NCI-H128 (cell line): Measurements from ENCODE around the gene BRF1.

ENCODE experiments used
- DNase-seq: peaks from one replicate; lab custom pipeline; 2025; ENCODE audit not compliant: unreplicated experiment; lab: John Stamatoyannopoulos, UW

Gene BRF1

DNA sequence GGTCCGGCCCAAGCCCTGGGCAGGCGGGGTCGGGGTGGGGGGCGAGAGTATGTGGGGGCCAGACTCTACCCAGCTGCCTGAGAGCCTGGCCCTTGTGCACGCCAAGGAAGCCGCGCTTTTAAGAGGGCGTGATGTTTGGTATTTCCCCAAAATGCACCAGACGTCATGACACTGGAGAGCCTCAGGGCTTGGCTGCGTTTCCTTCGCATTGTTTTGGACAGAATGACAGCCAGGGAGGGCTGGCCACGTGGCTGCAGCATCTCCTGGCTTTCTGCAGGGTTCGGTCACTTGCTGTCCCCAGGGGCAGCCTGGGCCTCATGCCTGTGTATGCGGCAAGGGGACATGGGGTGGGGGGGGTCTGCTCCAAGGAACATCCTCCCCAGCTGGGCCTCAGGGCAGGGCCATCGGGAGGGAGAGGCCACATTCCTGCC lies 103.6 kb downstream of the BRF1 start:
- no peak for DNase-seq

DNA sequence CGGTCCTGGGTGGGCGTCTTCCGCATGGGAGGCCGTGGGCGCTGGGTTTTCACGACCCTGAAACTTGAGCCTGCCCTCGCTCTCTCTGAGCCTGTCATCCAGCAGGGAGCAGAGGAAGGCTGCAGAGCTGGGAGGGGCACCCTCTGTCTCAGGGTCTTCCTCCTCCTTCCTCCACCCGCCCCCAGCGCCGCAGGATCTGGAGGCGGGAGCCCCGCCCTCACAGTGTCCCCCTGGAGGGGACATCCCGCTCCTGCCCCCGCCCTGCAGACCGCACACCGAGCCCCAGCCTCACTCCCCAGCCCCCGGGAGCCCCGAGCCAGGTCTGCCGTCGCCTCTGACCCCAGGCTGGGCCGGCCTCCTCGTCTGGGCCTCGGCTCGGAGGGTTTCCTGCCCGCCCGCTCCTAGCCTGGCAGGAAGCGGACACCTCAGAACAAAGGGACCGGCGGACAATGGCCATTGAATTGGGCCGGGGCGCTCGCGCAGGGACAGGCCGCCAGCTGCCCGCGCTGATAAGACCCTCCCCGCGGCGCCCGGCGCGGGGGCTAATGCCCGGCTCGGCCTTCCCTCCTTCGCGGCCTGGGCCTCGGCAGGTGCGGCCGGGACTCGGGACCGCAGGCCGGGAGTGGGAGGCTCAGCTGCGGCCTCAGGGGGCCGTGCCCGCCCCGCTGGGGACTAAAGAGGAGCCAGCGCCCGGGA lies 104.4 kb downstream of the BRF1 start:
- no peak for DNase-seq

DNA sequence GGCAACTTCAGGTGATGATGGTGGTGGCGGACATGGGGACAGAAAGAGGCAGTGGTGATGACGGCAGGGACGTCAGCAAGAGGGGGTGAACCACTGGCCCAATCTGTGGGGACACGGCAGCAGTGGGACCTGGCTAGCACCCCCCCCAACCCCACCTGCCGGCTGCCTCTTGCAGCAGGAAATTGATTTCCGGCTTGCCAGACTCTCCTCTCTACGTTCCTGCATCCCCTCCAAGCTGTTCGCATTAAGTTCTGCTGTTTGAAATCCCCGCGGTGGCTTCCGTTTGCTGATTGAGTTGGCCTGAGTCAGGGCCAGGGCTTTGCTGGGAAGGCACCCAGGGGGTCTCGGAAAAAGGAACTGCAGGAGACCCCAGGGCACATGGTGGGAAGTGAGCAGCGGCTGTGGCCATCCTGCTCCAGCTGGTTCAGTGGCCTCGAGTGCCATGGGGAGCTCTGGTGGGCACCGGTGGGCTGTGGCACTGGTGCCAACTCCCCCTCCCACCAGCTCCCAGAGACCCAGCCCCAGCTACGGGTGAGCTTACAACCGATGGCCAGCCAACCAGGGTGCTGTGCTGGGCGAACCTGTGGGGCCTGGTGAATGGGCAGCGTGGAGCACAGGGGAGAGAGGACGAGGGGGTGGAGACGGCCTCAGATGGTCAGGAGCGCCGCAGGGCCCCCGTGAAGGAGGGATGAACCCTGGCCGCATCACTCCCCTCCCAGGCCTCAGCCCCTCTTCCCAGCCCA lies 105.1 kb downstream of the BRF1 start:
- DNase-seq: no peak

DNA sequence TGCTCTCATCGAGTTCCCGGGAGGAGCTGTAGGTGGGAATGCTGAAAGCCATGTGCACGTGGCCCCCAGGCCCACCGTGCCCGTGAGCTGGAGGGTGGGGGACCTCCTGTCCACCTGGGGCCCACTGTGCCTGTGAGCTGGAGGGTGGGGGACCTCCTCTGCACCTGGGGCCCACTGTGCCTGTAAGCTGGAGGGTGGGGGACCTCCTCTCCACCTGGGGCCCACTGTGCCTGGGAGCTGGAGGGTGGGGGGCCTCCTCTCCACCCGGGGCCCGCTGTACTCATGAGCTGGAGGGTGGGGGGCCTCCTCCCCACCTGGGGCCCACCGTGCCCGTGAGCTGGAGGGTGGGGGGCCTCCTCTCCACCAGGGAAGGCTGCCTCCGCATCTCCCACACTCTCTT lies 105.8 kb downstream of the BRF1 start:
- no peak for DNase-seq

DNA sequence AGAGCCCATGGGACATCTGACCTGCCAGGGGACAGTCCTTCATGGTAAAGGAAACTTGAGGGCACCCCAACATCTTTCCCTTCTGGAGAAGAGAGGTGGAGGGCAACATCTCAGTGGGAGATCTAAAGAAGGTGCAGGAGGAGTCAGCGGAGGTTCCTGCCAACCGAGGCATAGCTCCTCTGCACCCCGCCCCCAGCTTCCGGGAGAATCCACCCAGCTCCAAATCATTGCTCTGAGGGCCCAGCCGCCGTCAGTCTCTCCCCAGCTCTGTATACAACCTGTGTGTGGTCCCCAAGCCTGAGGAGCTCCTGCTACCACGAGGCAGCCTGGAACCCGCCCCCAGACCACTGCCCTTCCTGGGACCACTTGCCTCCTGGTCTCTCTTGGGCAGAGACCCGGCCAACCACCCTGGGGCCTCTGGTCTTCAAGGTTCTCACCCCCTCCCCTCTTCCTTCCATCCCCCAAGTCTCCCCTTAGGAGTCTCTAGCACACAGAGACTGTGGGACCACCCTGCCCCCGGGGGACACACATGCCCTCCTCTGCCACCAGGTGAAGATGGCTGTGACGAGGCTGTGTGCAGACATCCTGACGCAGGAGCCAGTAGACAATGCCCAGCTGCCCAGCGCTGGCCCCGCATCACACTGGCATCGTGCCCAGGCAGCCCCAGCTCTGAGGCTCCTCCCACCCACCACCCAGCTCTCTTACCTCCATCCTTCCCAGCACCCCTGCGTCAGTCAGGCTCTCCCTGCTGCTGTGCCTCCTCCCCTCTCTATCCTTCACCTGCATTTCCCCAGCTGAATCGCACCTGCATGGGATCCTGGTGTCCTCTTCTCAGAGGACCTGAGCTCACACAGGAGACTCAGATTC lies 106.7 kb downstream of the BRF1 start:
- peak; percentile 63 for DNase-seq

DNA sequence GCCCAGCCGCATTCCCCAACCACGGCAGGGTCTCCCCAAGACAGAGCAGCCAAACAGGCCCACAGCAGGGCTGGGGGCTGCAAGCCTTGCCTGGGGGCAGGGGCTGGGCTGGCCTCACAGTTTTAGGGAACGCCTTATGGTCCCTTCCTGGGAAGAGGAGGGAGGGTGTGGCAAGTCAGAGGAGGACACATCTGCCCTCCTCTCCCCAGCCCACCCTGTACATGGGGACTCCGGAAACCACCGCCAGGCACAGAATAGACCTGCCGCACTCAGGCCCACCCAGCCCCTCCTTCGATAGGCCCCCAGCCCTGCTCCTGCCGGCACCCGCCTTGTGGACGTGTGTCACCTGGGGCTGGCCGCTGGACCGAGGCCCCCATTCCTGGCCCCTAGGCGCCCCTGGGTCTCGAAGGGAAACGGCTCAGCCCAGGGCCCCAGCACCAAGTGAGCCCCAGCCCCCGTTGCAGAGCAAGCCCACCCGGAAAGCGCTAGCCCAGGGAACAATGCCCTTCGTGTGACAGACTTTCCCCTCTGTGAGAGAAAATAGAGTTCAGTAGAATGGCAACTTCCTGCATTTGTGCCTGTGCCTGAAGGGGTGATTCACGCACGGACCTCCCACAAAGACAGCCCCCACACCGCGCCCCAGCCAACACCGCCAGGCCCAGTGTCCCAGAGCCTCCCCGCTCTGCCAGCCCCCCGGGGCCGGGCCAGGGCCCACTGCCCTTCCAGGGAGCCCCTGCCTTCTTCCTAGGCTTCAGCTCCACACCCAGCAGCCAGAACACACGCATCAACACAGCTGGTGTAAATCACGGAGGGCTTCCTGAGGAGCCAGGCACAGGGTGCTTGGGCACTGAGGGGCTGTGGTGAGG lies 107.7 kb downstream of the BRF1 start:
- no peak for DNase-seq

DNA sequence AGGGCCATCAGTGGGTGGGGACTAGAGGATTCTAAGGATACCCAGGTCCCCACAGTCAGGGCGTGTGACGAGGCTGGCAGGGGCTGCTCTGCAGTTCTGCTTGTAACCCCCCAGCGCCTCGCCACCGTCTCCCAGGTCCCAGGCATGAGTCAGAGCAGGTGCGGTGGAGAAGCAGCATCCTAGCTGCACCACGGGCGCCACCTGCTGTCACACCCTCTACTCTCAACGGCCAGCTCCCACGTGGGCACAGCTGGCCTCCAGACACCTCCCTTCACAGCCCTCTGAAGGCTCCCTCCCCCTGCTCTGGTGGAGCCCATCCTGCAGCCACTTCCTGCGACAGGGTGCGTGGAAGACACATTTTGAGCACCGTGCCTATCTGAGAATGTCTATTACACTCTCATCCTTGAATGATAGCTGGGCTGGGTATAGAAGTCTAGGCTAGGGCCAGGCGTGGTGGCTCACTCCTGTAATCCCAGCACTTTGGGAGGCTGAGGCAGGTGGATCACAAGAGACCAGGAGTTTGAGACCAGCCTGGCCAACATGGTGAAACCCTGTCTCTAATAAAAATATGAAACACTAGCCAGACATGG lies 112.8 kb downstream of the BRF1 start:
- no peak for DNase-seq

DNA sequence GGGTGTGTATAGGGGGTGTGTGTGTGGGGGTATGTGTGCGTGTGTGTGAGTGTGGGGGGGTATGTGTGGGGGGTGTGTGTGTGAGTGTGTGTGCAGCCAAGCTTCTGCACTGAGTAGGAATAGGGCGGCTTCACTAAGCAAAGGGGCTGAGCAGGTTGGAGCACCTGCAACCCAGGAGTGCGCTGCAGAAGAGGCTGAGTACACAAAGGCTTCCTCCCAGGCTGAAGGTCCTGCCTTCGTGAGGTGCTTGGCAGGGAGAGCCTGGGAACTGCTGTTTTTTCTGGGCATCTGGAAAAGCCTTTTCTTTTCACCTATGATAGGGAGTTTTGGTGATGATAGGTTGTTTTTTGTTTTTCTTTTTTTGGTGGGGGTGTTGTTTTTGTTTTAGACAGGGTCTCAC lies 113.7 kb downstream of the BRF1 start:
- no peak for DNase-seq

DNA sequence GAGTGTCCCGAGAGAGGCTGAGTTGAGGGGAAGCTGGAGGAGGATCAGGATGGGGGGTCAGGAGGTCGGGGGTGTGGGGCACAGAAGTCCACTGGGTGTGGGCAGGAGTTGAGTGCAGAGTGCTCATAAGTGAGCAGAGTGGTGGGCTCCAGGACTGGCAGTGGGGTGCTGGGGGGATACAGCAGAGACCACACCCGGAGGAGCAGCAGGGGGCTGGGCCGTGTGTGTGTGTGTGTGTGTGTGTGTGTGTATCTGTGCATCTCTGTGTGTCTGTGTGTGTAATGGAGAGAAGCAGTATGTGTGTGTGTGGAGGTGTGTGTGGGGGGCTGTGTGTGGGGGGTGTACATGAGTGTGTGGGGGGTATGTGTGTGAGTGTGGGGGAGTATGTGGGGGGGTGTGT lies 114.8 kb downstream of the BRF1 start:
- DNase-seq: no peak

DNA sequence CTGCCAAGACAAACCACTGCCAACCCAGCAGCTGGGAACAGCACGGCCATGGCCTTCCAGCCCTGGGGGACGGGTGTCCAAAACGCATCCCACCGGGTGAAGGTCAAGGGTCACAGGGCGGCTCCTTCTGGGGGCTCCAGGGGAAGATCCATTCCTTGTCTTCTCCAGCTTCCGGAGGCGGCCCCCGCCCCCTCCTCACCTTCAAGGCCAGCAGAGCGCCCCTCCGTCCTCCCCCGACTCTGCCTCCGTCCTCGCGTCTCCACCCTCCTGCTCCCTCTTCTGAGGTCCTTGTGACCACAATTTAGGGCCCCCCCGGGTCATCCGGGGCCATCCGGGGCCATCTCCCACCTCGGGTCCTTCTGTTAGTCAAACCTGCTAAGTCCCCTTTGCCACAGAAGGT lies 115.8 kb downstream of the BRF1 start:
- no peak for DNase-seq

DNA sequence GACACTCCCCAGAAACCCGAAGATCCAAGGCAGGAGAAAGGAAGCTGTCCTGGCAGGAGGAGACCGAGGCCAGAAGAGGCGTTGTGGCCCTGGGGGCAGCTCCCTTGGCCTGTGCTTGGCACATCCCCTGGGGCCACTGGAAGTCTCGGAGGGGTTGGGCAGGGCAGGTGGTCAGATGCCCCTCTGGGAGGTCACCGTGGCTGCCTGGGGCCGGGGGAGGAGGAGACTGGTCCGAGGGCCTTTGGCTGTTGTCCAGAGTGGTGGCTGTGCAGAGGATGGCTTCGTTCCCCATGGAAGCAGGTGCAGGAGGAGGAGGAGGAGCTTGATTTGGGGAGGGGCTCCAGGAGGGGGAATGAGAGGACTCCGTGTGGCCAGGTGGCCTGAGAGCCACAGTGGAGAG lies 116.3 kb downstream of the BRF1 start:
- DNase-seq: no peak

DNA sequence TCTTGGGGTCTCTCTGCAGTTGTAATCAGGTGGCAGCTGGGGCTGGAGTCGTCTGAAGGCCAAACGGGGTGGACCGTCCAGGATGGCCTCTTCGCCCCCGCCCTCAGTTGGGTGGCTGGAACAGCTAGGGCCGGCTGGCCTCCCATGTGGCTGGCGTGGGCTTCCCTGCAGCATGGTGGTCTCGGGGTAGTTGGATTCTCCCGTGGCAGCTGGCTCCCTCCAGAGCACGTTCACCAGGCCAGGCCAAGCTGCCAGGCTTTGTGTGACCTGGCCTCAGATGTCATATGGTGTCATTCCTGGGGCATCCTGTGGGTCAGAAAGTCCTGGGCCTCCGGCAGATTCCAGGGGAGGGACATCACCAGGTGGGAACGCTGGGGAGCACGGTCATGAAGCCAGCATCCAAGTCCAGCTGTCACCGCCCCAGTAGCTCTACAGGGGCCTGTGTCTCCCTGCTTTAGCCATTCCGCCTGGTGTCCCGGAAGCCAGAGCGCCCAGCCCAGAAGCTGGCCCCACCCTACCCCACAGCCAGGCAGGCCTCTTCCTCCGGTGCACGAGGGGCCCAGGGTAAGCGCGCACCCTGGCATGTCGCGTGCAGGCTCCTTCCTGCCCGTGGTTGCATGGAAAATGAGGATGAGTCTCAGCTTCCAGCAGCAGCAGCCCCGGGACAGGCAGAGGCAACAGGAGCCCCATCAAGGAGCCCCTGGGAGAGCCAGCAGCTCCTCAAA lies 118.3 kb downstream of the BRF1 start:
- no peak for DNase-seq

DNA sequence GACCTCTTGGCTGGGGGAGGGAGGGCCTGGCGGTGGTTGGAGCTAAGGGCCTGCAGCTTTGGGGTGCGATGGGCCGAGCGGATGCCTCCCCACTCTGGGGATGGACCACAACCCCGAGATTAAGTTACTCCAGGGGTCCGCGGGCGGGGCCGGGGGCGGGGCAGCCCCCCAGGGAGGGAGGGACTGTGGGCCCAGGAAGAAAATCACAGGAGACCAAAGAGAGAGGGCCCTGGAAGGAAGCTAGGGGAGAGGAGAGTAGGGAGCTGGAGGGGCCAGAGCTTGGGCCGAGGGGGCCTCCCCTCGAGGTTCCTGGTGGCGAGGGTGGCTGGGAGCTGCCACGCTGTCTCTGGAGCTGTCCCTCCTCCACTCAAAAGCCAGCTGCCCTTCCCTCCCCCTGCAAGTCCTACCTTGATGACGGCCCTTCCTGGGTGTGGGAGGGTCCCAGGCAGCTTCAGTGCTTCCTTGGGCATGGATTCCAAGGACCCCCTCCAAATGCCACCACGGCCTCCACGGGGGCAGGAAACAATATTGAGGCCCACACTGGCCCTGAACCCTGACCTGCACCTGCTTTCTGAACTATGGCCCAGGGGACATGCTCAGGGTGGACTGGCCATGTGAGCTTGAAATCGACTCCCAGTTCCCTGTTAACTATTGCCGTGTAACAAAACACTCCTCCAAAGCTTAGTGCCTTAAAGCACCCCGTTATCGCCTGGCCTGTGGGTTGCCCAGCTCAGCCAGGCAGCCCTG lies 119.1 kb downstream of the BRF1 start:
- DNase-seq: no peak

DNA sequence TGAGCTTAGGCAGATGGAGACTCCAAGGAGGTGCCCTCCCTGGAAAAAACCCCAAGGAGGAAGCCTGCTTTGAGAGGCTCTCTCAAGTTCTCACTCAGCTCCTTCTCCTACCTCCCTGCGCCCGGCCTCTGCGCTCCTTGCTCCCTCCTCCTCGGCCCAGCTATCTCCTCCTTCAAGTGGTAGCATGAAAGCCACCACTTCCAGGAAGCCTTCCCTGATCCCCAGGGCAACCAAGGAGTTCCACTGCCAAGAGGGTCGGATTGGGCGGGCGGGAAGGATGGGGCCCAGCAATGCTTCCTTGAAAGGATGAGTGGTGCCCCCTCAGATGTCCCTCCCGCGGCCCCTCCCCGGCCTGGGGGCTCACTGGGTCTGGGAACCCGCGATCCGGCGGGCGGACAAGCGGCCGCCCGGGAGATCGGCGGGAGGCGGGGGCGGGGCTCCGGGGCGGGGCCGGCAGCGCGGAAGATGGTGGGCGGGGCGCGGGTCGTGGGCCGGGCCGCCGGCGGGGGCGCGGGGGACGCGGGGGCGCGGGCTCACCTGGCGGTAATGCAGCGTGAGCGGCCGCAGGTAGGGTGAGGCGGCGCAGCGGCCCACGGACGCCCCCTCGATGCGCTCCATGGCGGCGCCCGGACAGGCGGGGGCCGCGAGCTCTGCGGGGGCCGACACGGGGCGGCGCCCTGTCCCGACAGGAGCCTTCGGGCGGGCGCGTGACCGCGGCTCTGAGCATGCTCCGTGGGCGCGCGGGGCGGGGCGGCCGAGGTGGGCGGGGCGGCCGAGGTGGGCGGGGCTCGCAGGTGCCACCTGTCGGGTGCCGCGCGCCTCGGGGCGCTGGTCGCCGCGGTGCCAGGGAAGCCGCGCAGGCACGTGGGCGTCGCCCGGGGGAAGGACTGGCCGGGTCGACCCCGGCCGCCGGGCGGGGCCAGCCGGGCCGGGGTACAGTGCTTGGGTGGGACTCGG lies 119.9 kb downstream of the BRF1 start, which contains the start of gene NUDT14:
NUDT14 (minus strand) TSS at position 721 of the 957 bp plus-strand sequence; CDS start at position 618, 103 bp downstream.
- DNase-seq: peak; percentile 70

DNA sequence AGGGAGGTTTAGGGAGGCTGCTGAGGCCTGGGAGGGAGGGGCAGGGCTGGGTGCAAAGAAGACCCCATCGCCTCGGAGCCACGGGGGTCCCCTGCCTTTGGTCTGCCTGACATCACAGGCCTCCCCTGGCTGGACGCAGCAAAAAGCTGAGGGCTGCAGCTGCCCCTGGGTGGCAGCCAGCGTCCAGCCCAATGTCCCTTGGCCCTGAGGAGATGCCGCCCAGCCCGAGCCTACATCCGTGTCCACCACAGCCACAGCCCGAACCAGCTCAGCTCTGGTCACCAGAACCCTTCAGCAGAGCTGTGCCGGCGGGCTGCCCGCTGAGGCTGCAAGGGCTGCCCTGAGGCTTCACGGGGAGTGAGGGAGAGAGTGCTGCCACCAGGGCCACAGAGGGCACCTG lies 121.6 kb downstream of the BRF1 start:
- no peak for DNase-seq

DNA sequence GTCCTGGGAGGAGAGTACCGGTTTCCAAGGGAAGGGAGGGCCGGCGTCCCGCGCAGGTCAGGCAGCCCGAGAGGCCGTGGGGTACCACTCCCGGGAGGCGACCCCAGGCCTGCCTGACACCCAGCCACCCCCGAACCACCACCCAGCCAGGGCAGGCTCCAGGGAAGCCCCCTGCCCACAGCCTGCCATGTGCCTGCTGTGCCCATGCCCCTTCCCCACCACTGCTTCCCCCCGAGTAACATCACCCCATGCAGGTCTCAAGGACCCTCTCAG lies 122.0 kb downstream of the BRF1 start:
- no peak for DNase-seq

DNA sequence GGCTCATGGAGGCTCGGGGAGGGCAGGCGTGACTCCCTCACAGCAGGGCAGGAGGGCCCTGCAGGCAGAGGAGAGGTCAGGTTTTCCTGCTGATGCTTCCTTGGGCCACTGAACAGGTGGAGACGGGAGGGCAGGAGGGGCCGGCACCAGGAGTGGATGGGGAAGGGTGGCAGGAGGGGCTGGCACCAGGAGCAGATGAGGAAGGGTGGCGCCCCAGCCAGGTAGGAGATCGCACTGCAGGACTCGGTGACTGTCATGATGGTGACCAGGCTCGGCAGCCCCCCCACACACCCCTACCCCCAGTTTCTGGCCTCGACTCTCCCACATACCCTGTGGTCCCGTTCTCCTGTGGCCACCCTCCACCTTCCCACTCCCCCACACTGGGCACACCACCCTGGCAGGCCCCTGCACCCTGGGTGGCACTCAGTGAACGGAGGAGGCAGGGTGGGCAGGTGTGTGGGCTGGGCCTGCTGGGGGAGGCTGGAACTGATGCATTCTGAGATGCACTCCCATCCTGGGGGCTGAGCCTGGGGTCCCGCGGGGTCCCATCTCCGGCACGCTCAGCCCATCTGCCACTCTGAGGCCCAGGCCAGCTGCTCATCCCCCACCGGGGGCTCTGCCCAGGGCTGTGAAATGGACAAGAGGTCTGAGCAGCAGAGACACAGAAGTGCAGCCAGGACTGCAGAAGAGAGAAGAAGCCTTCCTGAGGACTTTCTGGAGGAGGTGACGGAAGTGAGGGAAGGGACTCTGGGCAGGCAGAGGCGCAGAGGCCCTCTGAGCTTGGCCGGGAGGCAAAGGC lies 122.5 kb downstream of the BRF1 start:
- no peak for DNase-seq
